CMK (cell line): ENCODE results near the gene TTLL7.
"Not testable (repeated sequence)": the region's sequence is repeated elsewhere in the genome, so short reads cannot be mapped to it uniquely, and the experiment has no call there.

Experiments
- DNase-seq: peaks from one replicate; pipeline ENCODE4 v3.0.0-alpha.2; 2010; ENCODE audit warnings: low read depth

The TTLL7 gene

GRCh38 chr1:83929184-83929583 lies 69.7 kb downstream of the TTLL7 start:
- no peak for DNase-seq

- no peak for DNase-seq
Measured at GRCh38 chr1:83928396-83928795, 70.5 kb downstream of the TTLL7 start.

GRCh38 chr1:83927701-83928100 lies 71.2 kb downstream of the TTLL7 start:
- no peak for DNase-seq

- DNase-seq = no peak
Measured at GRCh38 chr1:83927061-83927460, 71.9 kb downstream of the TTLL7 start.

GRCh38 chr1:83923553-83923952 lies 75.4 kb downstream of the TTLL7 start:
- no peak for DNase-seq

- no peak for DNase-seq
Measured at GRCh38 chr1:83922431-83922830, 76.5 kb downstream of the TTLL7 start.

- DNase-seq = no peak
Measured at GRCh38 chr1:83920320-83920719, 78.6 kb downstream of the TTLL7 start.

- DNase-seq = no peak
Measured at GRCh38 chr1:83919872-83920271, 79.1 kb downstream of the TTLL7 start.

GRCh38 chr1:83918688-83919285 lies 80.1 kb downstream of the TTLL7 start:
- peak; percentile 82 for DNase-seq

GRCh38 chr1:83917959-83918358 lies 81.0 kb downstream of the TTLL7 start:
- no peak for DNase-seq

- DNase-seq = not testable (repeated sequence)
Measured at GRCh38 chr1:83916094-83916493, 82.8 kb downstream of the TTLL7 start.

GRCh38 chr1:83912876-83913275 lies 86.1 kb downstream of the TTLL7 start:
- DNase-seq = no peak

- no peak for DNase-seq
Measured at GRCh38 chr1:83910461-83910860, 88.5 kb downstream of the TTLL7 start.

GRCh38 chr1:83909687-83910086 lies 89.2 kb downstream of the TTLL7 start:
- DNase-seq = no peak

GRCh38 chr1:83905315-83905907 lies 93.5 kb downstream of the TTLL7 start:
- DNase-seq = no peak

GRCh38 chr1:83901547-83902155 lies 97.3 kb downstream of the TTLL7 start:
- no peak for DNase-seq

- DNase-seq = no peak
Measured at GRCh38 chr1:83900524-83900923, 98.4 kb downstream of the TTLL7 start.

- DNase-seq = no peak
Measured at GRCh38 chr1:83897516-83897915, 101.4 kb downstream of the TTLL7 start.

GRCh38 chr1:83896299-83896698 lies 102.6 kb downstream of the TTLL7 start:
- DNase-seq = no peak

- DNase-seq = no peak
Measured at GRCh38 chr1:83889707-83890106, 109.2 kb downstream of the TTLL7 start.

- no peak for DNase-seq
Measured at GRCh38 chr1:83887483-83887882, 111.4 kb downstream of the TTLL7 start.

GRCh38 chr1:83883979-83884378 lies 115.0 kb downstream of the TTLL7 start:
- DNase-seq = no peak

GRCh38 chr1:83882906-83883305 lies 116.0 kb downstream of the TTLL7 start:
- DNase-seq = no peak

GRCh38 chr1:83872515-83872914 lies 126.4 kb downstream of the TTLL7 start:
- no peak for DNase-seq
